Esophagus muscularis mucosa (tissue), 3 donors: ENCODE data around the gene ANKRD35.

Experiments used
- EP300 ChIP-seq: sonication (generic); formaldehyde crosslinking; IDR thresholded peaks from one replicate; pipeline ENCODE4 v1.6.1; 2017; ENCODE audit warnings: antibody characterized with exemption
- TF ChIP-seq, protein P1 (sequence below), 3 experiments: fragments of 200-600 bp in 2 of 3; fragments of 450-650 bp in 1 of 3; sonication (generic) in 2 of 3; IDR thresholded peaks; one replicate each; pipeline ENCODE4 v1.5.1; 2017 to 2019; ENCODE audit warnings: antibody characterized with exemption in 3 of 3, mild to moderate bottlenecking in 2 of 3, moderate library complexity in 1 of 3

DNA sequence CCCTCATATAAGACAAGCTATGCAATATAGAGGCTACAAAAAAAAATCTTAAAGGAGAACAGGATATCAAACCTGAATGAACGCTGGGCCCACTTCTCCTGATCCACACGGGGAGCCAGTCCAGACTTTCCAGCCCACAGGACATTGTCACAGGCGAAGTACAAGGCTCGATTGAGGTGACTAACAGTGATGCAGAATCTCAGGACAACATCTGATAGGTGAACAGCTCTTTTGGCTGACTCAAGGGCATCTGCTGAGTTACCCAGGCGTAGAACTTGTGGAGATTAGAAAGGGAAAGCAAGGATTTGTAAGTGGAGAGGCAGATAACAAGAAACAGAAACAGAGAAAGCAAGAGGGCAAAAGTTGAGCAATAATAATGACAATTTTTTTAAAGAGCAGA is 31.1 kb upstream of the ANKRD35 start:
- TF ChIP-seq, protein P1, sequence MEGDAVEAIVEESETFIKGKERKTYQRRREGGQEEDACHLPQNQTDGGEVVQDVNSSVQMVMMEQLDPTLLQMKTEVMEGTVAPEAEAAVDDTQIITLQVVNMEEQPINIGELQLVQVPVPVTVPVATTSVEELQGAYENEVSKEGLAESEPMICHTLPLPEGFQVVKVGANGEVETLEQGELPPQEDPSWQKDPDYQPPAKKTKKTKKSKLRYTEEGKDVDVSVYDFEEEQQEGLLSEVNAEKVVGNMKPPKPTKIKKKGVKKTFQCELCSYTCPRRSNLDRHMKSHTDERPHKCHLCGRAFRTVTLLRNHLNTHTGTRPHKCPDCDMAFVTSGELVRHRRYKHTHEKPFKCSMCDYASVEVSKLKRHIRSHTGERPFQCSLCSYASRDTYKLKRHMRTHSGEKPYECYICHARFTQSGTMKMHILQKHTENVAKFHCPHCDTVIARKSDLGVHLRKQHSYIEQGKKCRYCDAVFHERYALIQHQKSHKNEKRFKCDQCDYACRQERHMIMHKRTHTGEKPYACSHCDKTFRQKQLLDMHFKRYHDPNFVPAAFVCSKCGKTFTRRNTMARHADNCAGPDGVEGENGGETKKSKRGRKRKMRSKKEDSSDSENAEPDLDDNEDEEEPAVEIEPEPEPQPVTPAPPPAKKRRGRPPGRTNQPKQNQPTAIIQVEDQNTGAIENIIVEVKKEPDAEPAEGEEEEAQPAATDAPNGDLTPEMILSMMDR (IDR thresholded peaks at IDR 0.05), result no peak
- no peak for TF ChIP-seq EP300
